NCI-H2029 treated with DMSO at 0.1 percent for 48 hours (cell line): ENCODE measurements around the gene SPHK2.
A peak's percentile ranks its signal among the peaks of the same experiment; 100 is the strongest.

Experiments
- DNase-seq: peaks from one replicate; lab custom pipeline; 2025; lab: John Stamatoyannopoulos, UW

Gene SPHK2

GRCh38 chr19:48606463-48607358 is 12.6 kb upstream of the SPHK2 start, which contains the start of gene SPACA4:
Gene SPACA4, plus strand, starts transcription at chr19:48606742. Its CDS starts 237 bp downstream, at chr19:48606979.
- no peak for DNase-seq

GRCh38 chr19:48607359-48607755 is 11.9 kb upstream of the SPHK2 start:
- no peak for DNase-seq

- DNase-seq, result peak; percentile 47
These were observed 10.5 kb upstream of the SPHK2 start for GRCh38 chr19:48608798-48609263.

GRCh38 chr19:48609571-48610108 is 9.7 kb upstream of the SPHK2 start:
- DNase-seq, result no peak

- no peak for DNase-seq
These were observed 7.4 kb upstream of the SPHK2 start for GRCh38 chr19:48611872-48612271.

- no peak for DNase-seq
These were observed 6.1 kb upstream of the SPHK2 start for GRCh38 chr19:48613024-48613851.

GRCh38 chr19:48613852-48614435 is 5.4 kb upstream of the SPHK2 start:
- DNase-seq, result no peak

GRCh38 chr19:48614436-48615230 is 4.7 kb upstream of the SPHK2 start, which contains the start of gene FAM83E:
Gene FAM83E, minus strand, starts transcription at chr19:48615076. Its CDS starts 1,704 bp downstream, at chr19:48613372.
- DNase-seq, result peak; percentile 14

GRCh38 chr19:48615231-48616040 is 3.9 kb upstream of the SPHK2 start:
- DNase-seq, result no peak

GRCh38 chr19:48616041-48616436 is 3.3 kb upstream of the SPHK2 start:
- no peak for DNase-seq

GRCh38 chr19:48616491-48617056 is 2.7 kb upstream of the SPHK2 start:
- DNase-seq, result no peak

- no peak for DNase-seq
These were observed 2.0 kb upstream of the SPHK2 start for GRCh38 chr19:48617146-48617937.

GRCh38 chr19:48618278-48618915 is 909 bp upstream of the SPHK2 start:
- no peak for DNase-seq

- DNase-seq, result no peak
These were observed 633 bp downstream of the SPHK2 start for GRCh38 chr19:48619692-48620585.

GRCh38 chr19:48623556-48624066 is 4.3 kb downstream of the SPHK2 start:
- no peak for DNase-seq

- DNase-seq, result peak; percentile 87
These were observed 4.8 kb downstream of the SPHK2 start for GRCh38 chr19:48624067-48624594.
